GM12891 (cell line): ENCODE measurements around the gene ZDHHC7.

Experiments used
- PAX5 ChIP-seq: IDR thresholded peaks from 2 replicates; pipeline ENCODE4 v1.6.1; 2011; ENCODE audit warnings: low read length, moderate library complexity, mild to moderate bottlenecking; ENCODE audit not compliant: insufficient read depth, severe bottlenecking
- POLR2A ChIP-seq: IDR thresholded peaks from 2 replicates; pipeline ENCODE4 v1.6.1; 2011; ENCODE audit warnings: low read depth, low read length, control low read depth
- TAF1 ChIP-seq: IDR thresholded peaks from 2 replicates; pipeline ENCODE4 v1.6.1; 2011; ENCODE audit warnings: low read depth, low read length, control low read depth

- TF ChIP-seq POLR2A, result no peak
- TF ChIP-seq TAF1, result no peak
- no peak for TF ChIP-seq PAX5
Measured at GRCh38 chr16:85052536-85052935, 41.2 kb upstream of the ZDHHC7 start.
